Fibroblast of gingiva (primary cell): ENCODE measurements around the gene HTR3D.
"Not testable (repeated sequence)": the region's sequence is repeated elsewhere in the genome, so short reads cannot be mapped to it uniquely, and the experiment has no call there.

Experiments
- DNase-seq: peaks from one replicate; pipeline ENCODE4 v3.0.0-alpha.2; 2011; ENCODE audit warnings: low read depth

HTR3D gene

GRCh38 chr3:184068344-184068743, 36.8 kb downstream of the HTR3D start:
- no peak for DNase-seq

GRCh38 chr3:184071142-184071541, 39.6 kb downstream of the HTR3D start:
- not testable (repeated sequence) for DNase-seq

GRCh38 chr3:184073621-184074020, 42.1 kb downstream of the HTR3D start:
- no peak for DNase-seq

GRCh38 chr3:184075901-184076300, 44.4 kb downstream of the HTR3D start:
- DNase-seq: no peak

- DNase-seq: no peak
Measured at GRCh38 chr3:184077881-184078280, 46.3 kb downstream of the HTR3D start.

- peak; percentile 64 for DNase-seq
Measured at GRCh38 chr3:184078851-184079250, 47.3 kb downstream of the HTR3D start.

GRCh38 chr3:184081116-184081830, 49.7 kb downstream of the HTR3D start:
- no peak for DNase-seq

- no peak for DNase-seq
Measured at GRCh38 chr3:184082034-184082433, 50.5 kb downstream of the HTR3D start.

- DNase-seq: no peak
Measured at GRCh38 chr3:184082465-184082864, 50.9 kb downstream of the HTR3D start.

- DNase-seq: no peak
Measured at GRCh38 chr3:184085389-184085852, 53.9 kb downstream of the HTR3D start.
